Left renal pelvis (tissue), 4 donors: ENCODE data around the gene MAJIN. TPM values are rescaled to one million over a fixed set of nuclear protein-coding genes. Genes with fewer than 3 reads are reported as not detected.

Experiments used
- DNase-seq, 4 donors: peaks; one replicate each; pipeline ENCODE4 v3.0.0-alpha.2; 2013; ENCODE audit warnings: low read depth in 4 of 4, low spot score in 3 of 4
- polyA plus RNA-seq, 4 donors: library from polyadenylated mRNA; unstranded; fragments of 120-200 nt; gene quantifications; one replicate each; pipeline ENCODE4 v1.2.1, GENCODE V29; 2013; ENCODE audit not compliant: insufficient read length in 4 of 4

MAJIN gene
- polyA plus RNA-seq, 4 donors = 0.53 to 1.3 (median 0.92) TPM; not detected in 1

- no peak for DNase-seq
These were observed 77.0 kb downstream of the MAJIN start for GRCh38 chr11:64894812-64895452.

- DNase-seq = no peak
These were observed 77.7 kb downstream of the MAJIN start for GRCh38 chr11:64894070-64894811.

- DNase-seq = no peak
These were observed 78.5 kb downstream of the MAJIN start for GRCh38 chr11:64893194-64894069.

GRCh38 chr11:64892838-64893193 is 79.1 kb downstream of the MAJIN start:
- no peak for DNase-seq

GRCh38 chr11:64892411-64892831 is 79.5 kb downstream of the MAJIN start:
- DNase-seq = no peak

- no peak for DNase-seq
These were observed 80.0 kb downstream of the MAJIN start for GRCh38 chr11:64891880-64892279.

GRCh38 chr11:64891215-64891848 is 80.6 kb downstream of the MAJIN start:
- DNase-seq = no peak

GRCh38 chr11:64890522-64890939 is 81.4 kb downstream of the MAJIN start:
- DNase-seq = no peak

GRCh38 chr11:64888729-64889511 is 83.0 kb downstream of the MAJIN start:
- DNase-seq = no peak

GRCh38 chr11:64888406-64888728 is 83.5 kb downstream of the MAJIN start:
- DNase-seq = no peak

Other genes starting within 250 kb of the MAJIN start
- gene NRXN2, start 248.9 kb downstream of the MAJIN start, polyA plus RNA-seq = 10 to 100 TPM; 15.1 to 55.2 (median 18.8) TPM
- 1 to 10 TPM; 4.1 to 7.7 (median 6.3) TPM for gene RASGRP2, start 228.0 kb downstream of the MAJIN start, polyA plus RNA-seq
- 10 to 100 TPM in 1 of 4 donors, 1 to 10 TPM in 3; 1.3 to 11.9 (median 2.4) TPM for gene PYGM, start 212.1 kb downstream of the MAJIN start, polyA plus RNA-seq
- 100 to 1,000 TPM; 299 to 439 (median 376) TPM for gene SF1, start 193.6 kb downstream of the MAJIN start, polyA plus RNA-seq
- 10 to 100 TPM; 12.9 to 27.7 (median 18.1) TPM for gene MAP4K2, start 168.9 kb downstream of the MAJIN start, polyA plus RNA-seq
- 10 to 100 TPM; 31.4 to 50.8 (median 36.5) TPM for gene MEN1, start 161.6 kb downstream of the MAJIN start, polyA plus RNA-seq
- 1 to 10 TPM in 3 of 4 donors, under 1 TPM in 1; 0.97 to 10.0 (median 4.9) TPM for gene CDC42BPG, start 127.5 kb downstream of the MAJIN start, polyA plus RNA-seq
- 10 to 100 TPM; 48.7 to 68.8 (median 58.5) TPM for gene EHD1, start 93.5 kb downstream of the MAJIN start, polyA plus RNA-seq
- gene ATG2A, start 54.9 kb downstream of the MAJIN start, polyA plus RNA-seq = 10 to 100 TPM; 12.9 to 26.0 (median 15.6) TPM
- 10 to 100 TPM; 13.2 to 20.8 (median 17.4) TPM for gene PPP2R5B, start 47.4 kb downstream of the MAJIN start, polyA plus RNA-seq
- 1 to 10 TPM; 1.6 to 3.5 (median 2.4) TPM for gene GPHA2, start 36.2 kb downstream of the MAJIN start, polyA plus RNA-seq
- gene BATF2, start 24.9 kb upstream of the MAJIN start, polyA plus RNA-seq = 1 to 10 TPM; 2.3 to 2.9 (median 2.6) TPM
- 10 to 100 TPM; 54.6 to 74.5 (median 63.5) TPM for gene ARL2, start 42.1 kb upstream of the MAJIN start, polyA plus RNA-seq
- gene SNX15, start 55.3 kb upstream of the MAJIN start, polyA plus RNA-seq = 10 to 100 TPM; 25.3 to 32.4 (median 28.6) TPM
- gene SAC3D1, start 69.1 kb upstream of the MAJIN start, polyA plus RNA-seq = 10 to 100 TPM; 10.6 to 19.5 (median 11.3) TPM
- gene NAALADL1, start 86.4 kb upstream of the MAJIN start, polyA plus RNA-seq = 10 to 100 TPM; 11.6 to 28.5 (median 12.6) TPM
- 10 to 100 TPM; 15.7 to 20.1 (median 18.0) TPM for gene CDCA5, start 111.9 kb upstream of the MAJIN start, polyA plus RNA-seq
- 10 to 100 TPM; 26.2 to 36.5 (median 31.0) TPM for gene ZFPL1, start 112.1 kb upstream of the MAJIN start, polyA plus RNA-seq
- gene VPS51, start 124.1 kb upstream of the MAJIN start, polyA plus RNA-seq = 100 to 1,000 TPM in 2 of 4 donors, 10 to 100 TPM in 2; 87.3 to 152 (median 103) TPM
- 10 to 100 TPM; 17.7 to 97.1 (median 70.3) TPM for gene TM7SF2, start 139.8 kb upstream of the MAJIN start, polyA plus RNA-seq
- 10 to 100 TPM in 1 of 4 donors, 1 to 10 TPM in 3; 3.8 to 11.1 (median 5.9) TPM for gene ZNHIT2, start 145.6 kb upstream of the MAJIN start, polyA plus RNA-seq
- gene FAU, start 150.0 kb upstream of the MAJIN start, polyA plus RNA-seq = 100 to 1,000 TPM; 557 to 830 (median 587) TPM
- 10 to 100 TPM; 36.9 to 59.1 (median 56.3) TPM for gene MRPL49, start 150.2 kb upstream of the MAJIN start, polyA plus RNA-seq
- 10 to 100 TPM; 44.0 to 62.7 (median 55.2) TPM for gene SYVN1, start 162.4 kb upstream of the MAJIN start, polyA plus RNA-seq
- not detected for gene SPDYC, start 198.1 kb upstream of the MAJIN start, polyA plus RNA-seq
- gene CAPN1, start 209.8 kb upstream of the MAJIN start, polyA plus RNA-seq = 100 to 1,000 TPM in 1 of 4 donors, 10 to 100 TPM in 3; 76.5 to 113 (median 88.6) TPM